GM21390 (cell line): ENCODE data around the gene CHDH.

Source experiments
- ATAC-seq: cut with Tn5 transposase; IDR thresholded peaks from one replicate; pipeline ENCODE4 v1.9.1; 2021; ENCODE audit not compliant: unreplicated experiment

CHDH gene

GRCh38 chr3:53792866-53793265, 53.4 kb downstream of the CHDH start:
- ATAC-seq, result no peak

- ATAC-seq, result no peak
Observed at GRCh38 chr3:53791317-53791716, 54.9 kb downstream of the CHDH start.

GRCh38 chr3:53790470-53790869, 55.7 kb downstream of the CHDH start:
- ATAC-seq, result no peak

- ATAC-seq, result no peak
Observed at GRCh38 chr3:53789459-53789858, 56.8 kb downstream of the CHDH start.

- no peak for ATAC-seq
Observed at GRCh38 chr3:53788038-53788437, 58.2 kb downstream of the CHDH start.

- no peak for ATAC-seq
Observed at GRCh38 chr3:53787016-53787415, 59.2 kb downstream of the CHDH start.

GRCh38 chr3:53780806-53781205, 65.4 kb downstream of the CHDH start:
- ATAC-seq, result no peak

GRCh38 chr3:53780171-53780570, 66.0 kb downstream of the CHDH start:
- no peak for ATAC-seq

- no peak for ATAC-seq
Observed at GRCh38 chr3:53778153-53778552, 68.1 kb downstream of the CHDH start.

- no peak for ATAC-seq
Observed at GRCh38 chr3:53777468-53777867, 68.8 kb downstream of the CHDH start.

- ATAC-seq, result no peak
Observed at GRCh38 chr3:53776494-53777101, 69.6 kb downstream of the CHDH start.

GRCh38 chr3:53775834-53776251, 70.4 kb downstream of the CHDH start:
- ATAC-seq, result no peak

GRCh38 chr3:53775018-53775417, 71.2 kb downstream of the CHDH start:
- no peak for ATAC-seq

GRCh38 chr3:53774414-53774813, 71.8 kb downstream of the CHDH start:
- no peak for ATAC-seq

- peak; percentile 91 for ATAC-seq
Observed at GRCh38 chr3:53773611-53774368, 72.4 kb downstream of the CHDH start.

GRCh38 chr3:53773021-53773436, 73.2 kb downstream of the CHDH start:
- no peak for ATAC-seq

GRCh38 chr3:53772562-53772961, 73.7 kb downstream of the CHDH start:
- ATAC-seq, result no peak

GRCh38 chr3:53768478-53769459, 77.5 kb downstream of the CHDH start:
- no peak for ATAC-seq

GRCh38 chr3:53766706-53767105, 79.5 kb downstream of the CHDH start:
- no peak for ATAC-seq

GRCh38 chr3:53765753-53766152, 80.5 kb downstream of the CHDH start:
- no peak for ATAC-seq

GRCh38 chr3:53764026-53764775, 82.0 kb downstream of the CHDH start:
- ATAC-seq, result no peak
